ENCODE measurements around the gene ZC3H12C.

GRCh38 chr11:110065189-110065588 is 28.0 kb upstream of the ZC3H12C start:
- no peak for TF ChIP-seq NFE2L2 (IDR thresholded peaks at IDR 0.05; ENCODE audit: low read length)
- TF ChIP-seq CTCF (CRISPR knock-in tag; IDR thresholded peaks at IDR 0.05), result no peak
- no peak for TF ChIP-seq REST (IDR thresholded peaks at IDR 0.05; ENCODE audit: borderline replicate concordance in 1 of 2, low read depth in 1 of 2, low read length in 2 of 2)
- no peak for TF ChIP-seq IRF2 (CRISPR knock-in tag; IDR thresholded peaks at IDR 0.05)
- no peak for TF ChIP-seq GABPA (IDR thresholded peaks at IDR 0.05; ENCODE audit: low read depth, low read length)
- no peak for TF ChIP-seq GABPA (CRISPR knock-in tag; IDR thresholded peaks at IDR 0.05; ENCODE audit: low read depth)
- no peak for TF ChIP-seq POLR2AphosphoS5 (IDR thresholded peaks at IDR 0.05; ENCODE audit: low read depth, low read length)
- no peak for TF ChIP-seq SMARCE1 (IDR thresholded peaks at IDR 0.05; ENCODE audit: borderline replicate concordance)
- no peak for TF ChIP-seq ZNF367 (CRISPR knock-in tag; IDR thresholded peaks at IDR 0.05; ENCODE audit: borderline replicate concordance)
